ENCODE data around the gene FRS3. TPM values are rescaled to one million over a fixed set of nuclear protein-coding genes. Genes with fewer than 3 reads are reported as not detected.

FRS3 gene
- total and polyA plus RNA-seq, 2 of the 8 experiments (the other 6 are each of a cell fraction or from before 2014, with no cell fraction given): 3.4 to 4.4 TPM

- TF ChIP-seq SP2 (IDR thresholded peaks at IDR 0.05; ENCODE audit: low read length) (no peak), BCL11A (IDR thresholded peaks at IDR 0.05; ENCODE audit: low read depth in 2 of 2, low read length in 2 of 2) (no peak), SAP30 (IDR thresholded peaks at IDR 0.05; ENCODE audit: insufficient read depth, insufficient replicate concordance, low read length) (no peak), NANOG (IDR thresholded peaks at IDR 0.05; ENCODE audit: insufficient read depth, low read depth, low read length, poor library complexity, severe bottlenecking) (no peak), GABPA (IDR thresholded peaks at IDR 0.05; ENCODE audit: borderline replicate concordance, insufficient read depth, low read length) (no peak), RAD21 (IDR thresholded peaks at IDR 0.05 in 1 of 2, conservative IDR thresholded peaks at IDR 0.05 in 1 of 2; ENCODE audit: low read depth in 2 of 2, low read length in 2 of 2) (no peak)
- TF ChIP-seq, protein P1, sequence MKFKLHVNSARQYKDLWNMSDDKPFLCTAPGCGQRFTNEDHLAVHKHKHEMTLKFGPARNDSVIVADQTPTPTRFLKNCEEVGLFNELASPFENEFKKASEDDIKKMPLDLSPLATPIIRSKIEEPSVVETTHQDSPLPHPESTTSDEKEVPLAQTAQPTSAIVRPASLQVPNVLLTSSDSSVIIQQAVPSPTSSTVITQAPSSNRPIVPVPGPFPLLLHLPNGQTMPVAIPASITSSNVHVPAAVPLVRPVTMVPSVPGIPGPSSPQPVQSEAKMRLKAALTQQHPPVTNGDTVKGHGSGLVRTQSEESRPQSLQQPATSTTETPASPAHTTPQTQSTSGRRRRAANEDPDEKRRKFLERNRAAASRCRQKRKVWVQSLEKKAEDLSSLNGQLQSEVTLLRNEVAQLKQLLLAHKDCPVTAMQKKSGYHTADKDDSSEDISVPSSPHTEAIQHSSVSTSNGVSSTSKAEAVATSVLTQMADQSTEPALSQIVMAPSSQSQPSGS (IDR thresholded peaks at IDR 0.05; ENCODE audit: low read length): no peak
Measured at GRCh38 chr6:41728073-41728936, 51.4 kb downstream of the FRS3 start (continued).
